ENCODE measurements around the gene DDX1. TPM values are rescaled to one million over a fixed set of nuclear protein-coding genes. Genes with fewer than 3 reads are reported as not detected.

The DDX1 gene
- total RNA-seq, 2 experiments from 2014 or later, result 55.4 to 55.6 TPM

DNA sequence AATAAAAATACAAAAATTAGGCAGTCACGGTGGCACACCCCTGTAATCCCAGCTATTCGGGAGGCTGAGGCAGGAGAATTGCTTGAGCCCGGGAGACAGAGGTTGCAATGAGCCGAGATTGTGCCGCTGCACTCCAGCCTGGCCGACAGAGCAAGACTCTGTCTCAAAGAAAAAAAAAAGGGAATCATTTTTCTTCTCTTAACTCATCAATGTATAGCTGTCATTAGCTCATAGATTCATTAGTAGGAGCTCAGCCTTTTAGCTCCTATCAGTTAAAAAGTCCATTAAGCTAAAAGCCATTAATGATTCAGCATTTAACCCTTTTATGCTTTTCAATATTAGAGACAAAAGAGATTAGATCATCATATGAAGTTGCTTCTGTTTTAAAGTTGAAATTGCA is 24.8 kb upstream of the DDX1 start:
- H3K36me3 Mint-ChIP-seq (ENCODE audit: low read depth), result peaks cover 1% of the 10 kb centered on the region
- no peaks in the 10 kb centered on the region for H3K9me3 Mint-ChIP-seq
- ChIA-PET CTCF (interaction anchor here (1.3 to 1.4 kb wide), 2 partner anchors 10 to 12 kb away, joined by 3 to 5 read pairs; no protein-coding TSS in a partner anchor), POLR2A (no interaction called here)
- no peak for DNase-seq
- H3K27ac Mint-ChIP-seq, result no peak overlapping the region
- H3K27me3 Mint-ChIP-seq, result peaks cover 7% of the 10 kb centered on the region
- peaks cover 8% of the 10 kb centered on the region for H3K4me1 Mint-ChIP-seq
- no peak overlapping the region for H3K4me3 Mint-ChIP-seq

- Mint-ChIP-seq H3K27ac (no peak overlapping the region), H3K4me1 (no peaks in the 10 kb centered on the region), H3K4me3 (no peak overlapping the region), H3K9me3 (no peaks in the 10 kb centered on the region), H3K27me3 (peaks cover 7% of the 10 kb centered on the region), H3K36me3 (ENCODE audit: low read depth) (no peaks in the 10 kb centered on the region)
- no peak for DNase-seq
- CTCF ChIA-PET, result interaction anchor here (1.7 kb wide), 1 partner anchor 8 kb away, joined by 6 read pairs; no protein-coding TSS in a partner anchor
- POLR2A ChIA-PET, result no interaction called here
Measured at GRCh38 chr2:15568874-15569273, 22.8 kb upstream of the DDX1 start.

DNA sequence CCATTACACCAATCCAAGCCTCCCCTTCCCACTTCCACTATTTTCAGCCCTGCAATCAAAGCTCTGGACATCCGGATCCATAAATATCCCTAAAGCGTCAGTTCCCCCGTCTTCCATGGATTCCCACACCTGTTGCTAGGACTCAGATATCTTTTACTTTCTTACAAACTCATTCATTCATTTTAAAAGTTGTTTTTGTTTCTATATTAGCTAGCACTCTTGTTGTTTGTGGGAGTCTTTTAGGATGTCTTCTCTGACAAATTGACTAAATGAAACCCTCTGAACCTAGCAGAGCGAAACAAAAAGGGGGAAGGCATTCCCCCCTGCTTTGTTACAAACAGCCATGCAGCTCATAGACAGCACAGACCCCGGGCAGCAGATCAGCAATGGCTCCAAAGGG is 21.6 kb upstream of the DDX1 start:
- Mint-ChIP-seq H3K4me1 (no peaks in the 10 kb centered on the region), H3K9me3 (no peaks in the 10 kb centered on the region), H3K4me3 (no peak overlapping the region), H3K36me3 (ENCODE audit: low read depth) (no peaks in the 10 kb centered on the region), H3K27ac (no peak overlapping the region), H3K27me3 (peaks cover 4% of the 10 kb centered on the region)
- ChIA-PET CTCF (no interaction called here), POLR2A (no interaction called here)
- DNase-seq, result no peak

- Mint-ChIP-seq H3K4me3 (no peak overlapping the region), H3K9me3 (no peaks in the 10 kb centered on the region), H3K36me3 (ENCODE audit: low read depth) (no peaks in the 10 kb centered on the region), H3K4me1 (no peaks in the 10 kb centered on the region), H3K27ac (no peak overlapping the region), H3K27me3 (no peaks in the 10 kb centered on the region)
- ChIA-PET POLR2A (no interaction called here), CTCF (interaction anchor here (2.1 kb wide), 1 partner anchor 25 kb away, joined by 6 read pairs; no protein-coding TSS in a partner anchor)
- DNase-seq, result no peak
Measured at GRCh38 chr2:15571729-15572128, 19.9 kb upstream of the DDX1 start.

GRCh38 chr2:15577071-15577735 is 14.5 kb upstream of the DDX1 start:
- Mint-ChIP-seq H3K4me1 (peaks cover 1% of the 10 kb centered on the region), H3K4me3 (no peak overlapping the region), H3K27me3 (no peaks in the 10 kb centered on the region), H3K9me3 (no peaks in the 10 kb centered on the region), H3K36me3 (ENCODE audit: low read depth) (no peaks in the 10 kb centered on the region), H3K27ac (no peak overlapping the region)
- POLR2A ChIA-PET, result interaction anchor here (0.6 to 1.7 kb wide), 5 partner anchors 10 to 354 kb away, joined by 3 to 7 read pairs (median 3); partner anchors contain the start of gene NBAS
- CTCF ChIA-PET, result interaction anchor here (0.5 to 2.4 kb wide), 25 partner anchors 9 to 714 kb away, joined by 3 to 19 read pairs (median 4); partner anchors contain the start of gene NBAS
- DNase-seq, result peak; percentile 89

GRCh38 chr2:15579641-15580040 is 12.0 kb upstream of the DDX1 start:
- Mint-ChIP-seq H3K36me3 (ENCODE audit: low read depth) (no peaks in the 10 kb centered on the region), H3K4me1 (peaks cover 1% of the 10 kb centered on the region), H3K27me3 (no peaks in the 10 kb centered on the region), H3K27ac (no peak overlapping the region), H3K4me3 (no peak overlapping the region), H3K9me3 (no peaks in the 10 kb centered on the region)
- CTCF ChIA-PET, result interaction anchor here (0.9 kb wide), 1 partner anchor 677 kb away, joined by 3 read pairs; no protein-coding TSS in a partner anchor
- POLR2A ChIA-PET, result no interaction called here
- no peak for DNase-seq

DNA sequence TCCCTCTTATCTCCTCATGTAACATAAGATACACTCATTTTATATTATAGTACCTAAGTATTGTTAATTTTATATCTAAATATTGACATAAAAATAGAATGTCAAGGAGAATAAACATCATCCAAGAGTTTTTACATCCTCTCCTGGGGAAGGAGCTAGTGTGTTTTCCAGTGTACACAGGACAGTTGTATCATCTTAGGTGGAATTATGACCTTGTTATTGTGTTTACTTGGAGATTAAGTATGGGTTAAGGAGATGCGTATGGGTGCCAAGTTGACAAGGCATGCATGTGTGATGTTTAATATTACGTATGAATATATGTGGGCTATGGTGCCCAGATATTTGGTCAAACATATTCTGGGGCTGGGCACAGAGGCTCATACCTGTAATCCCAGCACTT is 11.2 kb upstream of the DDX1 start:
- no peak overlapping the region for H3K4me3 Mint-ChIP-seq
- no peak overlapping the region for H3K27ac Mint-ChIP-seq
- no peaks in the 10 kb centered on the region for H3K27me3 Mint-ChIP-seq
- DNase-seq, result no peak
- H3K9me3 Mint-ChIP-seq, result no peaks in the 10 kb centered on the region
- peaks cover 1% of the 10 kb centered on the region for H3K4me1 Mint-ChIP-seq
- ChIA-PET CTCF (interaction anchor here (0.9 kb wide), 1 partner anchor 677 kb away, joined by 3 read pairs; no protein-coding TSS in a partner anchor), POLR2A (no interaction called here)
- no peaks in the 10 kb centered on the region for H3K36me3 Mint-ChIP-seq (ENCODE audit: low read depth)

GRCh38 chr2:15582710-15583357 is 8.8 kb upstream of the DDX1 start:
- ChIA-PET POLR2A (no interaction called here), CTCF (no interaction called here)
- Mint-ChIP-seq H3K36me3 (ENCODE audit: low read depth) (no peaks in the 10 kb centered on the region), H3K27me3 (no peaks in the 10 kb centered on the region), H3K9me3 (no peaks in the 10 kb centered on the region), H3K4me1 (no peaks in the 10 kb centered on the region), H3K27ac (no peak overlapping the region), H3K4me3 (no peak overlapping the region)
- DNase-seq, result no peak

DNA sequence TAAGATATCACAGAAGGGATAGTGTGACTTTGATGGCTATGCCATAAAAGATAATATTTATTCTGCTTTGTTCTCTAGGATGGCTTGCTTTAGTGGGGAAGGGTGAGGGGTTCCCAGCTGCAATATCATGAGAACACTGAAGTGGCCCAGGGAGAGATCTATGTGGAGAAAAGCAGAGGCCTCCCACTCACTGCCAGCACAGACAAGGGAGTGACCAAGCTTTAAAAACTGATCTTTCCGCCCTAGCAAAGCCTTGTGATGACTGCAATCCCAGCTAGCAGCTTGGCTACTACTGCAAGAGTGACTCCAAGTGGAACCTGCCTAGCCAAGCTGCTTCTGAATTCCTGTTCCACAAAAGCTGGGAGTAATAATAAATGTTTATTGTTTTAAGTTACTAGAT is 7.8 kb upstream of the DDX1 start:
- no peaks in the 10 kb centered on the region for H3K4me1 Mint-ChIP-seq
- no peak overlapping the region for H3K4me3 Mint-ChIP-seq
- no peaks in the 10 kb centered on the region for H3K9me3 Mint-ChIP-seq
- no peaks in the 10 kb centered on the region for H3K36me3 Mint-ChIP-seq (ENCODE audit: low read depth)
- POLR2A ChIA-PET, result interaction anchor here (1.1 kb wide), 1 partner anchor 22 kb away, joined by 6 read pairs; the partner anchor contains the start of gene NBAS
- no peak for DNase-seq
- no peak overlapping the region for H3K27ac Mint-ChIP-seq
- CTCF ChIA-PET, result no interaction called here
- H3K27me3 Mint-ChIP-seq, result no peaks in the 10 kb centered on the region

DNA sequence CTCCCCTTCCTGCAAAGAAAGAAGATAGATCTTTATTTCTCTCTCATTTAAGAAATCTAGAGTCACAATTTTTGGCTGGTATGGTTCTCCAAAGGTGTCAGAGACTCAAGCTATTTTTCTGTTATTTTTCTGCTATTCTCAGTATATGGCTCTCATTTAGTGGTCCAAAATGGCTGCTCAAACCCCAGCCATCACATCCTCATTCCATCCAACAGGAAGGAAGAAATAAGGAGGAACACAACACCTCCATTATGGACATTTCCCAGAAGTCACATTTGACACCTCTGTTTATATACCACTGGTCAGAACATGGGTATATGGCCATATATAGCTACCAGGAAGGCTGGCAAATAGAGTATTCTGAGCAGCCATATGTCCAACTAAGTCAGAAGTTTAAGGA is 7.4 kb upstream of the DDX1 start:
- Mint-ChIP-seq H3K9me3 (no peaks in the 10 kb centered on the region), H3K4me3 (no peak overlapping the region), H3K27me3 (no peaks in the 10 kb centered on the region), H3K4me1 (no peaks in the 10 kb centered on the region), H3K36me3 (ENCODE audit: low read depth) (no peaks in the 10 kb centered on the region), H3K27ac (no peak overlapping the region)
- no peak for DNase-seq
- ChIA-PET POLR2A (interaction anchor here (1.1 kb wide), 1 partner anchor 22 kb away, joined by 6 read pairs; the partner anchor contains the start of gene NBAS), CTCF (interaction anchor here (0.7 kb wide), 1 partner anchor 17 kb away, joined by 3 read pairs; no protein-coding TSS in a partner anchor)

- DNase-seq, result no peak
- no peak overlapping the region for H3K27ac Mint-ChIP-seq
- H3K36me3 Mint-ChIP-seq (ENCODE audit: low read depth), result no peaks in the 10 kb centered on the region
- POLR2A ChIA-PET, result interaction anchor here (1.1 kb wide), 1 partner anchor 23 kb away, joined by 6 read pairs; the partner anchor contains the start of gene NBAS
- H3K27me3 Mint-ChIP-seq, result no peaks in the 10 kb centered on the region
- no peak overlapping the region for H3K4me3 Mint-ChIP-seq
- no peaks in the 10 kb centered on the region for H3K4me1 Mint-ChIP-seq
- no peaks in the 10 kb centered on the region for H3K9me3 Mint-ChIP-seq
- CTCF ChIA-PET, result interaction anchor here (0.7 to 3.9 kb wide), 2 partner anchors 7 to 16 kb away, joined by 3 to 15 read pairs; no protein-coding TSS in a partner anchor
Measured at GRCh38 chr2:15584767-15585469, 6.8 kb upstream of the DDX1 start.

- ChIA-PET CTCF (interaction anchor here (1.3 to 3.9 kb wide), 3 partner anchors 11 to 581 kb away, joined by 3 to 15 read pairs (median 3); no protein-coding TSS in a partner anchor), POLR2A (no interaction called here)
- DNase-seq, result peak; percentile 34
- no peaks in the 10 kb centered on the region for H3K9me3 Mint-ChIP-seq
- no peaks in the 10 kb centered on the region for H3K27me3 Mint-ChIP-seq
- peaks cover 17% of the 10 kb centered on the region for H3K4me1 Mint-ChIP-seq
- H3K4me3 Mint-ChIP-seq, result no peak overlapping the region
- H3K27ac Mint-ChIP-seq, result no peak overlapping the region
- H3K36me3 Mint-ChIP-seq (ENCODE audit: low read depth), result no peaks in the 10 kb centered on the region
Measured at GRCh38 chr2:15588329-15588919, 3.2 kb upstream of the DDX1 start.
